ENCODE data around the gene PPP1R26.

PPP1R26 gene

GRCh38 chr9:135501261-135502167 is 21.9 kb downstream of the PPP1R26 start:
- H3K27ac ChIP-seq = peak overlapping the region; percentile 93
- TF ChIP-seq, protein P1, sequence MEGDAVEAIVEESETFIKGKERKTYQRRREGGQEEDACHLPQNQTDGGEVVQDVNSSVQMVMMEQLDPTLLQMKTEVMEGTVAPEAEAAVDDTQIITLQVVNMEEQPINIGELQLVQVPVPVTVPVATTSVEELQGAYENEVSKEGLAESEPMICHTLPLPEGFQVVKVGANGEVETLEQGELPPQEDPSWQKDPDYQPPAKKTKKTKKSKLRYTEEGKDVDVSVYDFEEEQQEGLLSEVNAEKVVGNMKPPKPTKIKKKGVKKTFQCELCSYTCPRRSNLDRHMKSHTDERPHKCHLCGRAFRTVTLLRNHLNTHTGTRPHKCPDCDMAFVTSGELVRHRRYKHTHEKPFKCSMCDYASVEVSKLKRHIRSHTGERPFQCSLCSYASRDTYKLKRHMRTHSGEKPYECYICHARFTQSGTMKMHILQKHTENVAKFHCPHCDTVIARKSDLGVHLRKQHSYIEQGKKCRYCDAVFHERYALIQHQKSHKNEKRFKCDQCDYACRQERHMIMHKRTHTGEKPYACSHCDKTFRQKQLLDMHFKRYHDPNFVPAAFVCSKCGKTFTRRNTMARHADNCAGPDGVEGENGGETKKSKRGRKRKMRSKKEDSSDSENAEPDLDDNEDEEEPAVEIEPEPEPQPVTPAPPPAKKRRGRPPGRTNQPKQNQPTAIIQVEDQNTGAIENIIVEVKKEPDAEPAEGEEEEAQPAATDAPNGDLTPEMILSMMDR (conservative IDR thresholded peaks at IDR 0.05) = no peak

DNA sequence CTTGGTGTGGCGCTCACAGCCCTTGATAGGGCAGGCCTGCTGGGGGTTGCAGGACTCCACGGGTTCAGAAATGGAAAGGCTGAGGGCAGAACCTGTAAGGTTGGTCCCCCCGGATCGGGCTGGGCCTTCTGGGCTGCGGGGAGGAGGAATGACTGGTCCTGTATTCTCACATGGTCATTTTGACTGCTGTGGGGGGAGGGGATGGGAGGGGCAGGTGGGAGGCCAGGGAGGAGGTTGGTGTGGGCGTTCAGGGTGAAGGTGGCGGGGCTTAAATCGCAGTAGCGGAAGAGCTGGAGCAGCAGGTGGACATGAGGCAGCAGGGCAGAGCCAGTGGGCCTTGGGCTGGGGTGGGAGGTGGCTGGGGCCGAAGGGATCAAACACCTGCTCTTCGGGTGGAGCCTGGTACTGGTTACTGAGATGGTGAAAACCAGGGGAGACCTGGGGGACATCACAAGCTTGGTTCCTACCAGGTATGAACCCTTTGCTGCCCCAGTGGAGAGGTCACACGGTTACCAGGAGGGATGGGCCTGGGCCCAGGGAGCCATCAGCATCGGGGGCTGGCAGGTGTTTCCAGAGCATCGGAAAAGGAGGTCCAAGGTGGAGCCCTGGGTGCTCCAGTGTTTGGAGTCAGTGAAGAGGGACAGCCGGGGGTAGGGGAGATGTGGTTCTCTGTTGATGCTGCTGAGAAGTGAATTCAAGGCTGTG is 22.7 kb downstream of the PPP1R26 start:
- TF ChIP-seq, protein P1 (conservative IDR thresholded peaks at IDR 0.05) = no peak
- peak overlapping the region; percentile 93; the same call in 1 of the 2 replicates for H3K27ac ChIP-seq

- TF ChIP-seq, protein P1 (conservative IDR thresholded peaks at IDR 0.05) = no peak
These were observed 23.3 kb downstream of the PPP1R26 start for GRCh38 chr9:135502873-135503321.

DNA sequence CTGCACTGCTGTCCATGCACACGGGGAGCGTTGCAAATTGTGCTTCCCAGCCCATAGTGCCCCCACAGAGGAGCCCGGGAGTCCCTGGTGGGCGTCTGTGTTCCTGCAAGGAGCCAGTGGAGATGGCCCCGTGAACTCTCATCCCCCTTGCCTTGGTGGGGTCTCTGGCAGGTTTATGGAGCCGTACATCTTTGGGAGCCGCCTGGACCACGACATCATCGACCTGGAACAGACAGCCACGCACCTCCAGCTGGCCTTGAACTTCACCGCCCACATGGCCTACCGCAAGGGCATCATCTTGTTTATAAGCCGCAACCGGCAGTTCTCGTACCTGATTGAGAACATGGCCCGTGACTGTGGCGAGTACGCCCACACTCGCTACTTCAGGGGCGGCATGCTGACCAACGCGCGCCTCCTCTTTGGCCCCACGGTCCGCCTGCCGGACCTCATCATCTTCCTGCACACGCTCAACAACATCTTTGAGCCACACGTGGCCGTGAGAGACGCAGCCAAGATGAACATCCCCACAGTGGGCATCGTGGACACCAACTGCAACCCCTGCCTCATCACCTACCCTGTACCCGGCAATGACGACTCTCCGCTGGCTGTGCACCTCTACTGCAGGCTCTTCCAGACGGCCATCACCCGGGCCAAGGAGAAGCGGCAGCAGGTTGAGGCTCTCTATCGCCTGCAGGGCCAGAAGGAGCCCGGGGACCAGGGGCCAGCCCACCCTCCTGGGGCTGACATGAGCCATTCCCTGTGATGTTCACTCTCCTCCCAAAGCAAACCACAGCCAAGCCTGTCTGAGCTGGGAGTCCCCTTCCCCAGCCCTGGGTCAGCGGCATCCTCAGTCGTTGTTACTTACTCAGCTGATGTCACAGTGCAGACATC is 24.0 kb downstream of the PPP1R26 start:
- no peak overlapping the region for H3K27ac ChIP-seq
- TF ChIP-seq, protein P1 (conservative IDR thresholded peaks at IDR 0.05) = no peak

More at GRCh38 chr9:135502873-135503321, 23.3 kb downstream of the PPP1R26 start:
- H3K27ac ChIP-seq = no peak overlapping the region

GRCh38 chr9:135504262-135505243 is 25.0 kb downstream of the PPP1R26 start:
- TF ChIP-seq, protein P1 (conservative IDR thresholded peaks at IDR 0.05) = peak; percentile 97
- no peak overlapping the region for H3K27ac ChIP-seq

- TF ChIP-seq, protein P1 (conservative IDR thresholded peaks at IDR 0.05) = no peak
- H3K27ac ChIP-seq = no peak overlapping the region
These were observed 26.0 kb downstream of the PPP1R26 start for GRCh38 chr9:135505406-135506187.
